ENCODE results near the gene C19orf33. TPM values are rescaled to one million over a fixed set of nuclear protein-coding genes. Genes with fewer than 3 reads are reported as not detected.

C19orf33 gene
- total RNA-seq, 1 donor from 2014 or later = 267 TPM

- no peak for TF ChIP-seq CTCF (conservative IDR thresholded peaks at IDR 0.05; ENCODE audit: low read depth, low read length)
- DNase-seq (ENCODE audit: low read depth) = peak; percentile 81
- no peak overlapping the region for H3K4me3 ChIP-seq (ENCODE audit: low read depth, low read length)
Measured at GRCh38 chr19:38298821-38299680, 5.0 kb upstream of the C19orf33 start.

- DNase-seq (ENCODE audit: low read depth) = no peak
- H3K4me3 ChIP-seq (ENCODE audit: low read depth, low read length) = peak overlapping the region; percentile 75
- TF ChIP-seq CTCF (conservative IDR thresholded peaks at IDR 0.05; ENCODE audit: low read depth, low read length) = no peak
Measured at GRCh38 chr19:38304352-38304865, 358 bp downstream of the C19orf33 start.

- TF ChIP-seq CTCF (conservative IDR thresholded peaks at IDR 0.05; ENCODE audit: low read depth, low read length) = no peak
- DNase-seq (ENCODE audit: low read depth) = no peak
- peak overlapping the region; percentile 75 for H3K4me3 ChIP-seq (ENCODE audit: low read depth, low read length)
Measured at GRCh38 chr19:38304866-38305429, 897 bp downstream of the C19orf33 start.

- H3K4me3 ChIP-seq (ENCODE audit: low read depth, low read length) = no peak overlapping the region
- TF ChIP-seq CTCF (conservative IDR thresholded peaks at IDR 0.05; ENCODE audit: low read depth, low read length) = no peak
Measured at GRCh38 chr19:38306236-38306635, 2.2 kb downstream of the C19orf33 start.

GRCh38 chr19:38307076-38307475 is 3.0 kb downstream of the C19orf33 start:
- no peak overlapping the region for H3K4me3 ChIP-seq (ENCODE audit: low read depth, low read length)
- DNase-seq (ENCODE audit: low read depth) = no peak
- no peak for TF ChIP-seq CTCF (conservative IDR thresholded peaks at IDR 0.05; ENCODE audit: low read depth, low read length)

More at GRCh38 chr19:38306236-38306635, 2.2 kb downstream of the C19orf33 start:
- DNase-seq (ENCODE audit: low read depth) = no peak

GRCh38 chr19:38307597-38307996 is 3.5 kb downstream of the C19orf33 start:
- DNase-seq (ENCODE audit: low read depth) = no peak
- peak; percentile 2 for TF ChIP-seq CTCF (conservative IDR thresholded peaks at IDR 0.05; ENCODE audit: low read depth, low read length)
- no peak overlapping the region for H3K4me3 ChIP-seq (ENCODE audit: low read depth, low read length)

All from epithelial cell of proximal tubule (primary cell).